K562 (cell line): ENCODE measurements around the gene PBOV1. TPM values are rescaled to one million over a fixed set of nuclear protein-coding genes. Genes with fewer than 3 reads are reported as not detected.

Source experiments
- polyA plus RNA-seq, 8 experiments: library from polyadenylated mRNA; depleted of rRNA in 4 of 8; stranded (reverse) in 5 of 8; unstranded in 3 of 8; fragments of >200 nt; fragmentation: Nextera tagmentation in 2 of 8; fragmentation: Illumina TruSeq in 1 of 8; extraction: Ambion mirVana in 2 of 8; extraction: Trizol in 1 of 8; gene quantifications; 2 replicates each; pipeline versions ENCODE4 v1.2.1 to v1.2.3, GENCODE V29; 2011 to 2014; ENCODE audit warnings: inconsistent platforms in 1 of 8, missing spikeins in 1 of 8
- total RNA-seq, 7 experiments: library from RNA; depleted of rRNA in 6 of 7; stranded (reverse); fragments of >200 nt in 6 of 7; fragmentation: Illumina TruSeq in 2 of 7; extraction: Trizol in 2 of 7; gene quantifications; 2 replicates each; pipeline versions ENCODE4 v1.2.1 to v1.2.3, GENCODE V29; 2011 to 2021; ENCODE audit warnings: low replicate concordance in 1 of 7

The PBOV1 gene
- total and polyA plus RNA-seq, 9 of the 15 experiments (the other 6 are each of a cell fraction or from before 2014, with no cell fraction given), result not detected

Other genes starting within 250 kb of the PBOV1 start
- gene PERP, start 111.1 kb downstream of the PBOV1 start, total RNA-seq (2014; rRNA removed), result 0.04 and 0.05 TPM in 2 replicates
- gene PERP, start 111.1 kb downstream of the PBOV1 start, total RNA-seq (2014; rRNA removed; fragmentation: Illumina TruSeq; extraction: Trizol), result 0.04 and 0.06 TPM in 2 replicates
- 0.04 TPM in 2 replicates for gene PERP, start 111.1 kb downstream of the PBOV1 start, total RNA-seq (2015; rRNA removed; fragmentation: Illumina TruSeq; extraction: Trizol)
- gene PERP, start 111.1 kb downstream of the PBOV1 start, total RNA-seq (2021), result 0.27 and 0.34 TPM in 2 replicates
- 0.11 and 0.12 TPM in 2 replicates for gene PERP, start 111.1 kb downstream of the PBOV1 start, polyA plus RNA-seq (2011; rRNA removed)
- gene PERP, start 111.1 kb downstream of the PBOV1 start, polyA plus RNA-seq (2014; fragmentation: Illumina TruSeq; extraction: Trizol), result 0.03 and 0.07 TPM in 2 replicates
- under 1 TPM in 1 of 2 experiments, not detected in 1; 0.01 TPM for gene PERP, start 111.1 kb downstream of the PBOV1 start, polyA plus RNA-seq (2014; fragmentation: Nextera tagmentation; extraction: Ambion mirVana)
- gene PERP, start 111.1 kb downstream of the PBOV1 start, polyA plus RNA-seq (2014; rRNA removed), result 0.07 TPM in 1 of 2 replicates, not detected in the other
- gene ARFGEF3, start 56.6 kb downstream of the PBOV1 start, total RNA-seq (2014; rRNA removed), result not detected in 2 replicates
- not detected in 2 replicates for gene ARFGEF3, start 56.6 kb downstream of the PBOV1 start, total RNA-seq (2014; rRNA removed; fragmentation: Illumina TruSeq; extraction: Trizol)
- not detected in 2 replicates for gene ARFGEF3, start 56.6 kb downstream of the PBOV1 start, total RNA-seq (2015; rRNA removed; fragmentation: Illumina TruSeq; extraction: Trizol)
- 0.02 and 0.07 TPM in 2 replicates for gene ARFGEF3, start 56.6 kb downstream of the PBOV1 start, total RNA-seq (2021)
- under 0.01 TPM in 1 of 2 replicates, not detected in the other for gene ARFGEF3, start 56.6 kb downstream of the PBOV1 start, polyA plus RNA-seq (2011; rRNA removed)
- gene ARFGEF3, start 56.6 kb downstream of the PBOV1 start, polyA plus RNA-seq (2014; fragmentation: Illumina TruSeq; extraction: Trizol), result not detected in 2 replicates
- not detected for gene ARFGEF3, start 56.6 kb downstream of the PBOV1 start, polyA plus RNA-seq (2014; fragmentation: Nextera tagmentation; extraction: Ambion mirVana)
- not detected in 2 replicates for gene ARFGEF3, start 56.6 kb downstream of the PBOV1 start, polyA plus RNA-seq (2014; rRNA removed)
- gene SMIM28, start 159.4 kb upstream of the PBOV1 start, total RNA-seq (2014; rRNA removed), result not detected in 2 replicates
- gene SMIM28, start 159.4 kb upstream of the PBOV1 start, total RNA-seq (2014; rRNA removed; fragmentation: Illumina TruSeq; extraction: Trizol), result not detected in 2 replicates
- not detected in 2 replicates for gene SMIM28, start 159.4 kb upstream of the PBOV1 start, total RNA-seq (2015; rRNA removed; fragmentation: Illumina TruSeq; extraction: Trizol)
- not detected in 2 replicates for gene SMIM28, start 159.4 kb upstream of the PBOV1 start, total RNA-seq (2021)
- not detected in 2 replicates for gene SMIM28, start 159.4 kb upstream of the PBOV1 start, polyA plus RNA-seq (2011; rRNA removed)
- not detected in 2 replicates for gene SMIM28, start 159.4 kb upstream of the PBOV1 start, polyA plus RNA-seq (2014; fragmentation: Illumina TruSeq; extraction: Trizol)
- not detected for gene SMIM28, start 159.4 kb upstream of the PBOV1 start, polyA plus RNA-seq (2014; fragmentation: Nextera tagmentation; extraction: Ambion mirVana)
- gene SMIM28, start 159.4 kb upstream of the PBOV1 start, polyA plus RNA-seq (2014; rRNA removed), result not detected in 2 replicates
- 62.9 and 64.7 TPM in 2 replicates for gene HEBP2, start 185.7 kb upstream of the PBOV1 start, total RNA-seq (2014; rRNA removed)
- 38.8 and 40.8 TPM in 2 replicates for gene HEBP2, start 185.7 kb upstream of the PBOV1 start, total RNA-seq (2014; rRNA removed; fragmentation: Illumina TruSeq; extraction: Trizol)
- gene HEBP2, start 185.7 kb upstream of the PBOV1 start, total RNA-seq (2015; rRNA removed; fragmentation: Illumina TruSeq; extraction: Trizol), result 17.0 and 17.9 TPM in 2 replicates
- gene HEBP2, start 185.7 kb upstream of the PBOV1 start, total RNA-seq (2021), result 63.7 and 64.7 TPM in 2 replicates
- gene HEBP2, start 185.7 kb upstream of the PBOV1 start, polyA plus RNA-seq (2011; rRNA removed), result 30.9 and 36.9 TPM in 2 replicates
- 11.6 and 12.4 TPM in 2 replicates for gene HEBP2, start 185.7 kb upstream of the PBOV1 start, polyA plus RNA-seq (2014; fragmentation: Illumina TruSeq; extraction: Trizol)
- gene HEBP2, start 185.7 kb upstream of the PBOV1 start, polyA plus RNA-seq (2014; fragmentation: Nextera tagmentation; extraction: Ambion mirVana), result 10 to 100 TPM in 1 of 2 experiments, 1 to 10 TPM in 1; 8.5 to 14.5 TPM
- 45.4 and 46.6 TPM in 2 replicates for gene HEBP2, start 185.7 kb upstream of the PBOV1 start, polyA plus RNA-seq (2014; rRNA removed)